Measurements from ENCODE around the gene TSNAX. TPM values are rescaled to one million over a fixed set of nuclear protein-coding genes. Genes with fewer than 3 reads are reported as not detected.

TSNAX gene
- total RNA-seq, 1 experiment from 2014 or later = 47.1 TPM

- H3K4me3 ChIP-seq (replicated peaks in 1 of 2; ENCODE audit: low read depth in 1 of 2, low read length in 2 of 2) = no peak overlapping the region
- no peak overlapping the region for H2AFZ ChIP-seq (ENCODE audit: low read depth, low read length, poor library complexity, severe bottlenecking)
- CTCF ChIA-PET = no interaction called here
- RAD21 ChIA-PET (ENCODE audit: low non-redundant PET in 1 of 2, low total read pairs in 2 of 2, uncharacterized antibody in 2 of 2, unreplicated experiment in 2 of 2) = no interaction called here
- POLR2A ChIA-PET = no interaction called here
- H3K79me2 ChIP-seq (ENCODE audit: insufficient read depth, low read length) = no peaks in the 10 kb centered on the region
- H3K9me2 ChIP-seq (ENCODE audit: insufficient read depth) = 0 out of 2 replicates have a peak, but pooled peaks cover 2% of the 10 kb centered on the region
- no peak for ATAC-seq
- DNase-seq (ENCODE audit: low read depth, low spot score) = no peak
- H3K9me3 ChIP-seq (ENCODE audit: control insufficient read depth in 1 of 2, insufficient read depth in 1 of 2, low read depth in 1 of 2, low read length in 2 of 2) = no peaks in the 10 kb centered on the region
- H3K4me2 ChIP-seq (ENCODE audit: low read length) = no peak overlapping the region
- H3K9ac ChIP-seq (ENCODE audit: low read length) = no peak overlapping the region
- no peaks in the 10 kb centered on the region for H4K20me1 ChIP-seq (ENCODE audit: insufficient read depth)
- TF ChIP-seq POLR2AphosphoS5 (IDR thresholded peaks at IDR 0.05; ENCODE audit: low read depth, low read length) (no peak), EZH2 (IDR thresholded peaks at IDR 0.05) (no peak), POLR2A (IDR thresholded peaks at IDR 0.05; ENCODE audit: borderline replicate concordance, extremely low read depth, insufficient read depth, insufficient read length) (no peak), YY1 (IDR thresholded peaks at IDR 0.05; ENCODE audit: extremely low read depth, insufficient replicate concordance, low read depth, low read length) (no peak), RAD21 (IDR thresholded peaks at IDR 0.05; ENCODE audit: low read depth) (no peak), FOSL1 (IDR thresholded peaks at IDR 0.05; ENCODE audit: low read depth) (no peak), JUND (IDR thresholded peaks at IDR 0.05) (no peak), ZBTB33 (IDR thresholded peaks at IDR 0.05; ENCODE audit: extremely low read depth, insufficient replicate concordance, low read length) (no peak), ZFX (IDR thresholded peaks at IDR 0.05) (no peak), CEBPB (IDR thresholded peaks at IDR 0.05; ENCODE audit: low read depth) (no peak), EGR1 (IDR thresholded peaks at IDR 0.05; ENCODE audit: low read depth) (no peak), CBX3 (IDR thresholded peaks at IDR 0.05; ENCODE audit: low read depth) (no peak), SIN3A (IDR thresholded peaks at IDR 0.05; ENCODE audit: low read depth) (no peak), ELF1 (IDR thresholded peaks at IDR 0.05; ENCODE audit: borderline replicate concordance, low read depth) (no peak)
- TF ChIP-seq, protein P1, sequence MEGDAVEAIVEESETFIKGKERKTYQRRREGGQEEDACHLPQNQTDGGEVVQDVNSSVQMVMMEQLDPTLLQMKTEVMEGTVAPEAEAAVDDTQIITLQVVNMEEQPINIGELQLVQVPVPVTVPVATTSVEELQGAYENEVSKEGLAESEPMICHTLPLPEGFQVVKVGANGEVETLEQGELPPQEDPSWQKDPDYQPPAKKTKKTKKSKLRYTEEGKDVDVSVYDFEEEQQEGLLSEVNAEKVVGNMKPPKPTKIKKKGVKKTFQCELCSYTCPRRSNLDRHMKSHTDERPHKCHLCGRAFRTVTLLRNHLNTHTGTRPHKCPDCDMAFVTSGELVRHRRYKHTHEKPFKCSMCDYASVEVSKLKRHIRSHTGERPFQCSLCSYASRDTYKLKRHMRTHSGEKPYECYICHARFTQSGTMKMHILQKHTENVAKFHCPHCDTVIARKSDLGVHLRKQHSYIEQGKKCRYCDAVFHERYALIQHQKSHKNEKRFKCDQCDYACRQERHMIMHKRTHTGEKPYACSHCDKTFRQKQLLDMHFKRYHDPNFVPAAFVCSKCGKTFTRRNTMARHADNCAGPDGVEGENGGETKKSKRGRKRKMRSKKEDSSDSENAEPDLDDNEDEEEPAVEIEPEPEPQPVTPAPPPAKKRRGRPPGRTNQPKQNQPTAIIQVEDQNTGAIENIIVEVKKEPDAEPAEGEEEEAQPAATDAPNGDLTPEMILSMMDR (IDR thresholded peaks at IDR 0.05 in 2 of 3, conservative IDR thresholded peaks at IDR 0.05 in 1 of 3; ENCODE audit: borderline replicate concordance in 1 of 3, insufficient read depth in 1 of 3, low read depth in 2 of 3, low read length in 2 of 3) = no peak
- TF ChIP-seq, protein P2, sequence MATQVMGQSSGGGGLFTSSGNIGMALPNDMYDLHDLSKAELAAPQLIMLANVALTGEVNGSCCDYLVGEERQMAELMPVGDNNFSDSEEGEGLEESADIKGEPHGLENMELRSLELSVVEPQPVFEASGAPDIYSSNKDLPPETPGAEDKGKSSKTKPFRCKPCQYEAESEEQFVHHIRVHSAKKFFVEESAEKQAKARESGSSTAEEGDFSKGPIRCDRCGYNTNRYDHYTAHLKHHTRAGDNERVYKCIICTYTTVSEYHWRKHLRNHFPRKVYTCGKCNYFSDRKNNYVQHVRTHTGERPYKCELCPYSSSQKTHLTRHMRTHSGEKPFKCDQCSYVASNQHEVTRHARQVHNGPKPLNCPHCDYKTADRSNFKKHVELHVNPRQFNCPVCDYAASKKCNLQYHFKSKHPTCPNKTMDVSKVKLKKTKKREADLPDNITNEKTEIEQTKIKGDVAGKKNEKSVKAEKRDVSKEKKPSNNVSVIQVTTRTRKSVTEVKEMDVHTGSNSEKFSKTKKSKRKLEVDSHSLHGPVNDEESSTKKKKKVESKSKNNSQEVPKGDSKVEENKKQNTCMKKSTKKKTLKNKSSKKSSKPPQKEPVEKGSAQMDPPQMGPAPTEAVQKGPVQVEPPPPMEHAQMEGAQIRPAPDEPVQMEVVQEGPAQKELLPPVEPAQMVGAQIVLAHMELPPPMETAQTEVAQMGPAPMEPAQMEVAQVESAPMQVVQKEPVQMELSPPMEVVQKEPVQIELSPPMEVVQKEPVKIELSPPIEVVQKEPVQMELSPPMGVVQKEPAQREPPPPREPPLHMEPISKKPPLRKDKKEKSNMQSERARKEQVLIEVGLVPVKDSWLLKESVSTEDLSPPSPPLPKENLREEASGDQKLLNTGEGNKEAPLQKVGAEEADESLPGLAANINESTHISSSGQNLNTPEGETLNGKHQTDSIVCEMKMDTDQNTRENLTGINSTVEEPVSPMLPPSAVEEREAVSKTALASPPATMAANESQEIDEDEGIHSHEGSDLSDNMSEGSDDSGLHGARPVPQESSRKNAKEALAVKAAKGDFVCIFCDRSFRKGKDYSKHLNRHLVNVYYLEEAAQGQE (IDR thresholded peaks at IDR 0.05; ENCODE audit: low read depth) = no peak
- peaks cover 0 to 35% of the 10 kb centered on the region in 2 experiments; a peak in 2 of 4 replicates for H3K4me1 ChIP-seq (ENCODE audit: control insufficient read depth in 1 of 2, insufficient read depth in 2 of 2, low read length in 2 of 2)
- H3K27ac ChIP-seq (ENCODE audit: low read depth, low read length) = no peak overlapping the region
- H3K27me3 ChIP-seq (ENCODE audit: insufficient read depth, low read length) = no peaks in the 10 kb centered on the region
- H3K36me3 ChIP-seq (ENCODE audit: control insufficient read depth in 1 of 2, insufficient read depth in 2 of 2, low read length in 2 of 2) = no peaks in the 10 kb centered on the region
- BruUV-seq (replicated peaks) = no TSS peak
- intact Hi-C loops (cut with micrococcal nuclease) = no loop called here
These were observed 12.7 kb upstream of the TSNAX start for GRCh38 chr1:231515748-231516147.
